Heart right ventricle (tissue), 16 donors: ENCODE results near the gene NCKAP1. TPM values are rescaled to one million over a fixed set of nuclear protein-coding genes. Genes with fewer than 3 reads are reported as not detected.
"Not testable (repeated sequence)": the region's sequence is repeated elsewhere in the genome, so short reads cannot be mapped to it uniquely, and the experiment has no call there.

Experiments
- ATAC-seq, 8 donors: fragments of 200-7000 bp; cut with Tn5 transposase; one replicate each; pipeline ENCODE4 v1.9.1; 2020; ENCODE audit warnings: mild to moderate bottlenecking in 8 of 8, moderate library complexity in 8 of 8, moderate number of reproducible peaks in 1 of 8
- DNase-seq, 2 donors: peaks; one replicate each; pipeline ENCODE4 v3.0.0-alpha.2; 2020
- H3K27ac ChIP-seq, 10 donors: fragments of 200-600 bp; sonication (generic) in 2 of 10; one replicate each; pipeline versions ENCODE4 v1.5.0 to v1.8.0; 2020 to 2022; ENCODE audit warnings: mild to moderate bottlenecking in 3 of 10
- H3K27me3 ChIP-seq, 7 donors: fragments of 200-600 bp; one replicate each; pipeline ENCODE4 v1.8.0; 2021 to 2022; ENCODE audit warnings: mild to moderate bottlenecking in 2 of 7
- H3K36me3 ChIP-seq, 9 donors: fragments of 200-600 bp; sonication (generic) in 1 of 9; one replicate each; pipeline versions ENCODE4 v1.5.0 to v1.8.0; 2020 to 2022; ENCODE audit warnings: mild to moderate bottlenecking in 2 of 9
- H3K4me1 ChIP-seq, 9 donors: fragments of 200-600 bp; sonication (generic) in 1 of 9; one replicate each; pipeline versions ENCODE4 v1.5.0 to v1.8.0; 2020 to 2022; ENCODE audit warnings: mild to moderate bottlenecking in 4 of 9
- H3K4me3 ChIP-seq, 10 donors: fragments of 200-600 bp; sonication (generic) in 2 of 10; one replicate each; pipeline versions ENCODE4 v1.5.0 to v1.8.0; 2020 to 2022; ENCODE audit warnings: mild to moderate bottlenecking in 7 of 10, moderate library complexity in 2 of 10
- H3K9me3 ChIP-seq, 11 donors: fragments of 200-600 bp in 10 of 11; sonication (generic) in 2 of 11; one replicate each; pipeline versions ENCODE4 v1.5.0 to v1.8.0; 2013 to 2022; ENCODE audit warnings: mild to moderate bottlenecking in 2 of 11, control low read depth in 1 of 11, moderate library complexity in 1 of 11
- CTCF ChIP-seq, 9 donors: fragments of 200-600 bp; sonication (generic) in 2 of 9; IDR thresholded peaks; one replicate each; pipeline versions ENCODE4 v1.5.0 to v1.8.0; 2021 to 2022; ENCODE audit warnings: antibody characterized with exemption in 9 of 9, mild to moderate bottlenecking in 5 of 9, moderate library complexity in 1 of 9
- WGBS, 2 donors: extraction: QIAGEN DNeasy Blood & Tissue Kit; methylation state at CpG; one replicate each; pipeline ENCODE4 v1.1.7; 2013; ENCODE audit warnings: inconsistent platforms in 1 of 2; 5-methylcytosine and 5-hydroxymethylcytosine counted together
- intact Hi-C, 10 donors: fragments of 100-400 bp; cut with DNase I; formaldehyde crosslinking; loops; one replicate each; pipeline versions ENCODE4 v1.11.1 to v1.14.2; 2022
- polyA plus RNA-seq, 2 donors: library from polyadenylated mRNA; stranded (reverse); fragments of 200-250 nt; gene quantifications; one replicate each; pipeline ENCODE4 v1.2.3, GENCODE V29; 2013
- total RNA-seq, 10 donors: library from RNA; stranded (reverse); fragmentation: NEBNext Ultra II Directional in 3 of 10; extraction: Animal tissue kit (Norgen Biotek cat#: 25700) in 3 of 10; gene quantifications; one replicate each; pipeline versions ENCODE4 v1.2.1 to v1.2.4, GENCODE V29; 2021 to 2023
- donor health status: Arrhythmogenic right ventricular cardiomyopathy.
- donor health status: ischemic (EF 13 %, LVEDD 7.1; RV severe dilation, severe dysfunction).
- donor health status: healthy with polysubstance abuse.
- donor health status: DM: no; HTN: yes; CAD: no.
- donor health status: DM: no; HTN: no; CAD: no.
- donor health status: ischemic (EF 25% LVEDD 6.9; RV normal size, moderate dysfunction).
- donor health status: ischemic (EF 25% LVEDD 5.7; RV mildly dilated, moderate dysfunction).
- donor health status: healthy.
- donor health status: DM: yes; HTN: yes; CAD: no.
- donor health status: Ischemic cardiomyopathy.
- donor health status: ischemic (EF 35%, LVEDD 5.7; RV mildly dilated, moderate dysfunction).
- donor health status: nonischemic (EF 11% LVEDD 7.7; RV severe dilation, severe dysfunction).
- donor health status: DM: yes; HTN: yes; CAD: no.
- donor health status: PGD.
- donor health status: ischemic (EF 29% LVEDD 5.4; RV normal size, mild dysfunction).
- donor health status: nonischemic (EF 23%, LVEDD 6.1; RV moderate dilation, normal function).

NCKAP1 gene
- total and polyA plus RNA-seq, 12 donors, result 35.3 to 153 (median 124) TPM

- Histone ChIP-seq H3K9me3 (peaks cover 0 to 3% (median 0%) of the 10 kb centered on the region in 11 donors), H3K27me3 (no peaks in the 10 kb centered on the region), H3K4me3 (no peak overlapping the region), H3K4me1 (no peaks in the 10 kb centered on the region), H3K27ac (no peak overlapping the region), H3K36me3 (no peaks in the 10 kb centered on the region)
- 94 to 97% methylated on average over 9 of the region's 9 CpGs for WGBS, 2 donors
- ATAC-seq (peak in 1 of 8 donors; percentile 26), DNase-seq (no peak)
- TF ChIP-seq CTCF (IDR thresholded peaks at IDR 0.05), result no peak
- intact Hi-C loops, result no loop called here
Measured at GRCh38 chr2:182894174-182894573, 144.1 kb downstream of the NCKAP1 start.

GRCh38 chr2:182893666-182894065 lies 144.6 kb downstream of the NCKAP1 start:
- Histone ChIP-seq H3K27me3 (no peaks in the 10 kb centered on the region), H3K27ac (no peak overlapping the region), H3K9me3 (peaks cover 0 to 3% (median 0%) of the 10 kb centered on the region in 11 donors), H3K4me3 (no peak overlapping the region), H3K36me3 (no peaks in the 10 kb centered on the region), H3K4me1 (no peaks in the 10 kb centered on the region)
- intact Hi-C loops, result no loop called here
- ATAC-seq (no peak), DNase-seq (no peak)
- TF ChIP-seq CTCF (IDR thresholded peaks at IDR 0.05), result no peak
- WGBS, 2 donors, result 88 to 97% methylated on average over 11 of the region's 11 CpGs

GRCh38 chr2:182893035-182893434 lies 145.2 kb downstream of the NCKAP1 start:
- H3K27ac ChIP-seq, H3K4me3 ChIP-seq, H3K9me3 ChIP-seq, DNase-seq, ATAC-seq, intact Hi-C loops, H3K27me3 ChIP-seq, H3K4me1 ChIP-seq, H3K36me3 ChIP-seq: not testable (repeated sequence)
- WGBS, 2 donors, result 94 to 100% methylated on average over 7 of the region's 7 CpGs

- H3K4me1 ChIP-seq, result no peaks in the 10 kb centered on the region
- TF ChIP-seq CTCF (IDR thresholded peaks at IDR 0.05), result no peak
- WGBS, 2 donors, result 67 to 82% methylated on average over 4 of the region's 4 CpGs
- DNase-seq (no peak), ATAC-seq (no peak)
- H3K9me3 ChIP-seq, result peaks cover 0 to 3% (median 0%) of the 10 kb centered on the region in 11 donors
- H3K4me3 ChIP-seq, result no peak overlapping the region
- H3K36me3 ChIP-seq, result no peaks in the 10 kb centered on the region
- no peaks in the 10 kb centered on the region for H3K27me3 ChIP-seq
- intact Hi-C loops, result no loop called here
- H3K27ac ChIP-seq, result no peak overlapping the region
Measured at GRCh38 chr2:182891611-182892010, 146.6 kb downstream of the NCKAP1 start.

- H3K9me3 ChIP-seq, result peaks cover 0 to 3% (median 0%) of the 10 kb centered on the region in 11 donors
- no peak overlapping the region for H3K4me3 ChIP-seq
- no peaks in the 10 kb centered on the region for H3K4me1 ChIP-seq
- H3K27ac ChIP-seq, result no peak overlapping the region
- intact Hi-C loops, result no loop called here
- TF ChIP-seq CTCF (IDR thresholded peaks at IDR 0.05), result no peak
- H3K36me3 ChIP-seq, result no peaks in the 10 kb centered on the region
- ATAC-seq (no peak), DNase-seq (no peak)
- no peaks in the 10 kb centered on the region for H3K27me3 ChIP-seq
- 88 to 96% methylated on average over 3 of the region's 3 CpGs for WGBS, 2 donors
Measured at GRCh38 chr2:182890773-182891378, 147.4 kb downstream of the NCKAP1 start.
